Measurements from ENCODE around the gene CHSY1. TPM values are rescaled to one million over a fixed set of nuclear protein-coding genes. Genes with fewer than 3 reads are reported as not detected.

Gene CHSY1
- total and polyA plus RNA-seq, 11 donors = 5.6 to 41.3 (median 11.1) TPM

DNA sequence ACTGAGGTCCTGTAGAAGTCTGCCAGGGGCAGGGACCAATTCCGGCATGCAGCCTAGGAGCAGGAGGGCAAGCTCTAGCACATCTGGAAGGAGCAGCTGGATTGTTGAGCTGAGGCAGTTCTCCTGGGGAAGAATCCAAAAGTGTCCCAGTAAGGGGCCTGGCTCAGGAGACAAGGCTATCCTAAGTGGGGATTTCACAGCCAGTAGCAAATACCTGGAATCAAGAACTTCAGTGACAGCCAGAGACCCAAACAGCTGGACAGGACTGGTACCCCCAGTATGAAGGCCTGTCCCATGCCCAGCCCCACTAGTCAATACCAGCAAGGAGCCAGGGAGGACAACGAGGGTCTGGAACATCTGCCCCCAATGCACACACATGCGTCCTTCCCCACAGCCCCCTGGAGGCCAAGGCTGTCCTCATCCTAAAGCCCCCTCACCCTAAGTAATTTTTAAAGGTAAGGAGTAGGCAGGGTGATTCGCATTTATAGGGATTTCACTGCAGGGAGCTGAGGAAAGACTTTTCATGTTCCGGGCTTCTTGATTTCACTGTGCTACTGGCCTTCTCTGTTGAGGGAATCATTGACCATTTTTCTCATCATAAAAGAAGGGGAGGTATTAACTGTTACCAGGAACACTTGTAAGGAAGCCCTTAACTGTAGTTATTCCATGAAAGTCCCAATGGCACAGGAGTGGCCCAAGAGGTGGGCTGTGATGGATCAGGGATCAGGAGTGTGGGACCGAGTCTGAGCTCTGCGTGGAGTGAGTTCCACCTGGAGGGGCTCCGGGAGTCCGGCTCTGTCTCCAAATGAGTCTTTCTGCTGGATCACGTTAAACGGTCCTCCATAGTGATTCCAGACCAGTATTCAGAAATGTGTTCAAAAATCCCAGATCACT, 2.6 kb upstream of the CHSY1 start:
- Histone ChIP-seq H3K36me3 (no peaks in the 10 kb centered on the region), H3K4me3 (no peak overlapping the region), H3K9me3 (no peaks in the 10 kb centered on the region), H3K27me3 (no peaks in the 10 kb centered on the region), H3K4me1 (peaks cover 0 to 43% (median 30%) of the 10 kb centered on the region in 12 donors), H3K27ac (no peak overlapping the region)
- no peak for DNase-seq
- intact Hi-C loops (cut with DNase I) = loop anchor here in 7 of 10 donors (5.0 to 10.0 kb wide), 7 partner anchors 67 to 630 kb away; partner anchors contain the start of gene LRRK1 (in 1 of the 7)
- 89 to 92% (median 92%) methylated on average over 11 of the region's 11 CpGs for WGBS, 4 donors
- ATAC-seq = no peak
- no peak for TF ChIP-seq POLR2A (IDR thresholded peaks at IDR 0.05)
- TF ChIP-seq, protein P1, sequence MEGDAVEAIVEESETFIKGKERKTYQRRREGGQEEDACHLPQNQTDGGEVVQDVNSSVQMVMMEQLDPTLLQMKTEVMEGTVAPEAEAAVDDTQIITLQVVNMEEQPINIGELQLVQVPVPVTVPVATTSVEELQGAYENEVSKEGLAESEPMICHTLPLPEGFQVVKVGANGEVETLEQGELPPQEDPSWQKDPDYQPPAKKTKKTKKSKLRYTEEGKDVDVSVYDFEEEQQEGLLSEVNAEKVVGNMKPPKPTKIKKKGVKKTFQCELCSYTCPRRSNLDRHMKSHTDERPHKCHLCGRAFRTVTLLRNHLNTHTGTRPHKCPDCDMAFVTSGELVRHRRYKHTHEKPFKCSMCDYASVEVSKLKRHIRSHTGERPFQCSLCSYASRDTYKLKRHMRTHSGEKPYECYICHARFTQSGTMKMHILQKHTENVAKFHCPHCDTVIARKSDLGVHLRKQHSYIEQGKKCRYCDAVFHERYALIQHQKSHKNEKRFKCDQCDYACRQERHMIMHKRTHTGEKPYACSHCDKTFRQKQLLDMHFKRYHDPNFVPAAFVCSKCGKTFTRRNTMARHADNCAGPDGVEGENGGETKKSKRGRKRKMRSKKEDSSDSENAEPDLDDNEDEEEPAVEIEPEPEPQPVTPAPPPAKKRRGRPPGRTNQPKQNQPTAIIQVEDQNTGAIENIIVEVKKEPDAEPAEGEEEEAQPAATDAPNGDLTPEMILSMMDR (IDR thresholded peaks at IDR 0.05) = no peak

DNA sequence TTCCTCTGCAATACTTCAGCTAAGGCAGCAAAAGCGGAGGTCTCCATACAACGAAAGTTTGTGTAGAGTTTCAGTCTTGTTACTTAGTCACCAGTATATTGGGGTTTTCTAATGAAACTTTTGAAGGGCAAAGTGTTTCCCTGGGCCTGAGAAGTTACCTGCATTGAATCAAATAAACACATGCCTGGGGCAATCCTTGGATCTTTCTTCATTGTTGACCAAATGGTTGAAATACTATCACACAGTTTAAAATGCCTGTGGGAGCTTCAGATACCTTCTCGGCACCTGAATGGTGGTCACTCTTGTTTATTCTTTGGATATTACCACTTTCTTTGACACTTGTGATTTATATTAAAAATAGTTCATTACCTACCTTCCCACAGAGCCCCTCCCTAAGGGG, 988 bp upstream of the CHSY1 start:
- H3K36me3 ChIP-seq = peaks cover 0 to 8% (median 1%) of the 10 kb centered on the region in 9 donors
- TF ChIP-seq, protein P1 (IDR thresholded peaks at IDR 0.05) = no peak
- TF ChIP-seq POLR2A (IDR thresholded peaks at IDR 0.05) = no peak
- 56 to 68% (median 63%) methylated on average over 3 of the region's 3 CpGs for WGBS, 4 donors
- intact Hi-C loops (cut with DNase I) = loop anchor here in 7 of 10 donors (1.0 to 10.0 kb wide), 7 partner anchors 66 to 628 kb away; no protein-coding TSS in a partner anchor
- peak overlapping the region in 11 of 12 donors; percentile 87 to 97 (median 91) for H3K27ac ChIP-seq
- H3K9me3 ChIP-seq = no peaks in the 10 kb centered on the region
- H3K4me1 ChIP-seq = peaks cover 0 to 56% (median 39%) of the 10 kb centered on the region in 12 donors
- peak overlapping the region in 11 of 12 donors; percentile 71 to 99 (median 78) for H3K4me3 ChIP-seq
- no peak for DNase-seq
- no peaks in the 10 kb centered on the region for H3K27me3 ChIP-seq
- no peak for ATAC-seq

DNA sequence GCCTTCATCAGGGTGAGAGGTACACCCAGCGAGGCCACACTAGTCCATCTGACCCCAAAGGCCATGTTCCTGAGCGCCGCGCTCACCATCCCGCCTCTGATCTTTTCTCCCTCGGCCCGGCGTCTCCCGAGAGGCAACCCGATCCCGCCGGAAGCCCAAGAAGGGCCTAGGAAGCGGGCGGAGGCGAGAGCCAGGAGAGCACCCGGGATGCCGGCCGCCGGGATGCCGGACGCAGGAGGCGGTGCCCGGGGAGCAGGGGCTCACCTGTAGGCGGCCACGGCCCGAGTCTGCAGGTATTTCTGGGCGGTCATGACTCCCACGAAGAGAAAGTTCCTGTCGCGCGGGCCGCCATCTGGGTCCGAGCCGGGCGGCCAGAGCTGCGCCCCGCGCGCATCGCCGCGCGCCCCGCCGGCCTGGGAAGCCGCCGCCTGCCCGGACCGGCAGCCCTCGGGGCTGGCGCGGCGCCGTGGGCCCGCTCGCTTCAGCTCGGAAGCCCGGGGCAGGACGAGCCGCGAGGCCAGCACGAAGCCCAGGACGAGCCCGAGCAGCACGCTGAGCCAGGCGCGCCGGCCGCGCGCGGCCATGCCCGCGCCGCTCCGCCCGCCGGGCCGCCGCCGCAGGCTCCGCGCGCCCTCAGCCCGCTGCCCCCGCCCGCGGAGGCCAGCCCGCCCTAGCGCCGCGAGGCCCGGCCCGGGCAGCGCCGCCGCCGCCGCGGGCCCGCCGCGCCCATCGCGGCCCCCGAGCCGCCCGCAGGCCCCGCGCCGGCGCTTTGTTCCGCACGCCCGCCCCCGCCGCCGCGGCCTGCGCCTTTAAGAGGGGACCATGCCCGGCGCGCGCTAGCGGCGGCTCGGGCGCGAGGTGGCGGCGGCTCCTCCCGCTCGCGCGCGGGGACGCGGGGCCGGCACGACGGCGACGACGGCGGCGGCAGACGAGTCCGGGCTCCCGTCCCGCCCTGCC, 697 bp downstream of the CHSY1 start:
- WGBS, 4 donors = 0 to 3% (median 1%) methylated on average over 22 to 150 of the region's 150 CpGs
- Histone ChIP-seq H3K4me3 (peak overlapping the region; percentile 64 to 99 (median 86)), H3K27me3 (no peaks in the 10 kb centered on the region), H3K9me3 (no peaks in the 10 kb centered on the region), H3K36me3 (peaks cover 0 to 20% (median 4%) of the 10 kb centered on the region in 9 donors), H3K27ac (peak overlapping the region; percentile 87 to 97 (median 90)), H3K4me1 (peaks cover 0 to 69% (median 52%) of the 10 kb centered on the region in 12 donors)
- TF ChIP-seq, protein P1 (IDR thresholded peaks at IDR 0.05) = no peak
- TF ChIP-seq POLR2A (IDR thresholded peaks at IDR 0.05) = no peak
- intact Hi-C loops (cut with DNase I) = loop anchor here in 8 of 10 donors (2.0 to 10.0 kb wide), 9 partner anchors 64 to 626 kb away; no protein-coding TSS in a partner anchor
- peak in 3 of 4 donors; percentile 4 to 49 (median 38) for ATAC-seq
- DNase-seq = peak in 3 of 5 donors; percentile 34 to 76 (median 55)

All from heart left ventricle (tissue), 16 donors.